HepG2 (cell line): ENCODE data around the gene LDLR. TPM values are rescaled to one million over a fixed set of nuclear protein-coding genes. Genes with fewer than 3 reads are reported as not detected.

ENCODE experiments used
- BHLHE40 ChIP-seq: IDR thresholded peaks from 2 replicates; pipeline ENCODE4 v1.6.1; 2011; ENCODE audit warnings: low read length, improper control_type of control experiment
- CAMTA2 ChIP-seq: sonication (generic); formaldehyde crosslinking; IDR thresholded peaks from 2 replicates; pipeline ENCODE4 v1.4.0; 2020; ENCODE audit warnings: mild to moderate bottlenecking, missing genetic modification reagents, borderline replicate concordance
- ETV6 ChIP-seq: sonication (generic); formaldehyde crosslinking; conservative IDR thresholded peaks from 2 replicates; pipeline ENCODE4 v1.4.0; 2020; ENCODE audit warnings: missing genetic modification reagents
- NFE2L2 ChIP-seq: fragments of 150-350 bp; IDR thresholded peaks from 2 replicates; pipeline ENCODE4 v1.6.1; 2014; ENCODE audit warnings: low read length
- PRMT3 ChIP-seq: sonication (generic); formaldehyde crosslinking; IDR thresholded peaks from 2 replicates; pipeline ENCODE4 v1.8.1; 2022; ENCODE audit warnings: low read depth, mild to moderate bottlenecking, moderate library complexity, missing genetic modification reagents, borderline replicate concordance
- SIX1 ChIP-seq: sonication (generic); formaldehyde crosslinking; IDR thresholded peaks from 2 replicates; pipeline ENCODE4 v1.4.0; 2020; ENCODE audit warnings: missing genetic modification reagents, borderline replicate concordance
- TCF7L2 ChIP-seq: IDR thresholded peaks from 2 replicates; pipeline ENCODE4 v1.6.1; 2011; ENCODE audit warnings: mild to moderate bottlenecking, low read depth, low read length, moderate library complexity
- THAP11 ChIP-seq: IDR thresholded peaks from 2 replicates; pipeline ENCODE4 v1.6.1; 2016; ENCODE audit warnings: missing biosample characterization, missing genetic modification reagents
- ZNF232 ChIP-seq: sonication (generic); formaldehyde crosslinking; IDR thresholded peaks from 2 replicates; pipeline ENCODE4 v1.4.0; 2020; ENCODE audit warnings: missing genetic modification reagents, borderline replicate concordance
- ZNF263 ChIP-seq: sonication (generic); formaldehyde crosslinking; IDR thresholded peaks from 2 replicates; pipeline ENCODE4 v1.4.0; 2020; ENCODE audit warnings: missing genetic modification reagents
- ZNF430 ChIP-seq: sonication (generic); formaldehyde crosslinking; IDR thresholded peaks from 2 replicates; pipeline ENCODE4 v1.9.0; 2021; ENCODE audit warnings: mild to moderate bottlenecking, missing genetic modification reagents
- ZNF510 ChIP-seq: sonication (generic); formaldehyde crosslinking; IDR thresholded peaks from 2 replicates; pipeline ENCODE4 v1.4.0; 2020; ENCODE audit warnings: low read depth, mild to moderate bottlenecking, missing genetic modification reagents
- ZNF607 ChIP-seq: sonication (generic); formaldehyde crosslinking; IDR thresholded peaks from 2 replicates; pipeline ENCODE4 v1.5.1; 2020; ENCODE audit warnings: missing genetic modification reagents, mild to moderate bottlenecking, borderline replicate concordance
- ZNF850 ChIP-seq: sonication (generic); formaldehyde crosslinking; conservative IDR thresholded peaks from 2 replicates; pipeline ENCODE4 v1.9.0; 2021; ENCODE audit warnings: mild to moderate bottlenecking, missing genetic modification reagents
- ZSCAN25 ChIP-seq: sonication (generic); formaldehyde crosslinking; IDR thresholded peaks from 2 replicates; pipeline ENCODE4 v1.8.0; 2022; ENCODE audit warnings: mild to moderate bottlenecking, missing genetic modification reagents
- polyA plus RNA-seq, 8 experiments: library from polyadenylated mRNA; depleted of rRNA in 3 of 8; stranded (reverse) in 7 of 8; unstranded in 1 of 8; fragments of >200 nt; fragmentation: Illumina TruSeq in 4 of 8; extraction: Trizol in 4 of 8; gene quantifications; 2 replicates each; pipeline versions ENCODE4 v1.2.1 to v1.2.3, GENCODE V29; 2011 to 2016; ENCODE audit warnings: low read depth in 4 of 8, missing spikeins in 1 of 8, mixed read lengths in 1 of 8; ENCODE audit not compliant: insufficient read depth in 1 of 8
- total RNA-seq, 5 experiments: library from RNA; depleted of rRNA; stranded (reverse); fragments of >200 nt; fragmentation: Illumina TruSeq; extraction: Trizol; gene quantifications; 2 replicates each; pipeline ENCODE4 v1.2.3, GENCODE V29; 2016; ENCODE audit warnings: low read depth in 1 of 5
- TF ChIP-seq, protein P1 (sequence below): sonication (generic); formaldehyde crosslinking; IDR thresholded peaks from 2 replicates; pipeline ENCODE4 v1.4.0; 2020; ENCODE audit warnings: mild to moderate bottlenecking, low read depth, missing genetic modification reagents
- TF ChIP-seq, protein P2 (sequence below): sonication (generic); formaldehyde crosslinking; IDR thresholded peaks from 2 replicates; pipeline ENCODE4 v1.5.0; 2020; ENCODE audit warnings: missing genetic modification reagents
- TF ChIP-seq, protein P3 (sequence below): IDR thresholded peaks from 2 replicates; pipeline ENCODE4 v1.6.1; 2012; ENCODE audit warnings: inconsistent platforms
- TF ChIP-seq, protein P4 (sequence below): sonication (generic); formaldehyde crosslinking; IDR thresholded peaks from 2 replicates; pipeline ENCODE4 v1.9.0; 2021; ENCODE audit warnings: mild to moderate bottlenecking, missing genetic modification reagents
- TF ChIP-seq, protein P5 (sequence below): sonication (generic); formaldehyde crosslinking; IDR thresholded peaks from 2 replicates; pipeline ENCODE4 v1.9.0; 2022; ENCODE audit warnings: low read depth, missing genetic modification reagents

LDLR gene
- total and polyA plus RNA-seq, 2 of the 13 experiments (the other 11 are each of a cell fraction or from before 2014, with no cell fraction given) = 51.6 to 92.5 TPM

DNA sequence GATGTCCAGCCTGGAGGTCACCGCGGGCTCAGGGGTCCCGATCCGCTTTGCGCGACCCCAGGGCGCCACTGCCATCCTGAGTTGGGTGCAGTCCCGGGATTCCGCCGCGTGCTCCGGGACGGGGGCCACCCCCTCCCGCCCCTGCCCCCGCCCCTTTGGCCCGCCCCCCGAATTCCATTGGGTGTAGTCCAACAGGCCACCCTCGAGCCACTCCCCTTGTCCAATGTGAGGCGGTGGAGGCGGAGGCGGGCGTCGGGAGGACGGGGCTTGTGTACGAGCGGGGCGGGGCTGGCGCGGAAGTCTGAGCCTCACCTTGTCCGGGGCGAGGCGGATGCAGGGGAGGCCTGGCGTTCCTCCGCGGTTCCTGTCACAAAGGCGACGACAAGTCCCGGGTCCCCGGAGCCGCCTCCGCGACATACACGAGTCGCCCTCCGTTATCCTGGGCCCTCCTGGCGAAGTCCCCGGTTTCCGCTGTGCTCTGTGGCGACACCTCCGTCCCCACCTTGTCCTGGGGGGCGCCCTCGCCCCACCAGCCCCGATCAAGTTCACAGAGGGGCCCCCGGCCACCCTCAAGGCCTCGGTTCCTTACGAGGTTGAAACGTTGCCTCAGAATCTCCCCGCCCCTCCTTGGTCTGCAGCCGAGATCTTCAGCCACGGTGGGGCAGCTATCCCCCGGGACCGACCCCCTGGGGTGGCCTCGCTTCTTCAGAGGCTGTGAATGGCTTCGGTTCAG, 1.2 kb downstream of the LDLR start (continued):
- TF ChIP-seq ZNF263 (0 out of 2 replicates have a peak, but pooled peaks have one; percentile 28), ZNF850 (CRISPR knock-in tag) (no peak), ZNF607 (CRISPR knock-in tag) (peak; percentile 79; the same call in 1 of the 2 replicates), CAMTA2 (CRISPR knock-in tag) (peak; percentile 33; the same call in 1 of the 2 replicates), ZSCAN25 (CRISPR knock-in tag) (peak; percentile 53; the same call in 1 of the 2 replicates), BHLHE40 (no peak), SIX1 (CRISPR knock-in tag) (no peak), ZNF510 (CRISPR knock-in tag) (no peak), TCF7L2 (no peak), ETV6 (CRISPR knock-in tag) (no peak), THAP11 (CRISPR knock-in tag) (0 out of 2 replicates have a peak, but pooled peaks have one; percentile 12), ZNF430 (CRISPR knock-in tag) (peak; percentile 65; the same call in 1 of the 2 replicates), NFE2L2 (no peak), PRMT3 (CRISPR knock-in tag) (no peak), ZNF232 (no peak)
- TF ChIP-seq, protein P1, sequence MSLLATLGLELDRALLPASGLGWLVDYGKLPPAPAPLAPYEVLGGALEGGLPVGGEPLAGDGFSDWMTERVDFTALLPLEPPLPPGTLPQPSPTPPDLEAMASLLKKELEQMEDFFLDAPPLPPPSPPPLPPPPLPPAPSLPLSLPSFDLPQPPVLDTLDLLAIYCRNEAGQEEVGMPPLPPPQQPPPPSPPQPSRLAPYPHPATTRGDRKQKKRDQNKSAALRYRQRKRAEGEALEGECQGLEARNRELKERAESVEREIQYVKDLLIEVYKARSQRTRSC (CRISPR knock-in tag) = 0 out of 2 replicates have a peak, but pooled peaks have one; percentile 37
- TF ChIP-seq, protein P2, sequence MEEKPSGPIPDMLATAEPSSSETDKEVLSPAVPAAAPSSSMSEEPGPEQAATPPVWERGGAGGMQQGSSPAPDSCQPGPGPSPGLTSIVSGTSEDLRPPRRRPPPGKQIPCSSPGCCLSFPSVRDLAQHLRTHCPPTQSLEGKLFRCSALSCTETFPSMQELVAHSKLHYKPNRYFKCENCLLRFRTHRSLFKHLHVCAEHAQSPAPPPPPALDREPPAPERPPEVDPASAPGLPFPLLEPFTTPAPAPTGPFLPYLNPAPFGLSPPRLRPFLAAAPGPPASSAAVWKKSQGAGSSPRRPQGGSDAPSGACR (CRISPR knock-in tag) = peak; percentile 60; the same call in 1 of the 2 replicates
- TF ChIP-seq, protein P3, sequence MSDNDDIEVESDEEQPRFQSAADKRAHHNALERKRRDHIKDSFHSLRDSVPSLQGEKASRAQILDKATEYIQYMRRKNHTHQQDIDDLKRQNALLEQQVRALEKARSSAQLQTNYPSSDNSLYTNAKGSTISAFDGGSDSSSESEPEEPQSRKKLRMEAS = peak; percentile 62
- TF ChIP-seq, protein P4, sequence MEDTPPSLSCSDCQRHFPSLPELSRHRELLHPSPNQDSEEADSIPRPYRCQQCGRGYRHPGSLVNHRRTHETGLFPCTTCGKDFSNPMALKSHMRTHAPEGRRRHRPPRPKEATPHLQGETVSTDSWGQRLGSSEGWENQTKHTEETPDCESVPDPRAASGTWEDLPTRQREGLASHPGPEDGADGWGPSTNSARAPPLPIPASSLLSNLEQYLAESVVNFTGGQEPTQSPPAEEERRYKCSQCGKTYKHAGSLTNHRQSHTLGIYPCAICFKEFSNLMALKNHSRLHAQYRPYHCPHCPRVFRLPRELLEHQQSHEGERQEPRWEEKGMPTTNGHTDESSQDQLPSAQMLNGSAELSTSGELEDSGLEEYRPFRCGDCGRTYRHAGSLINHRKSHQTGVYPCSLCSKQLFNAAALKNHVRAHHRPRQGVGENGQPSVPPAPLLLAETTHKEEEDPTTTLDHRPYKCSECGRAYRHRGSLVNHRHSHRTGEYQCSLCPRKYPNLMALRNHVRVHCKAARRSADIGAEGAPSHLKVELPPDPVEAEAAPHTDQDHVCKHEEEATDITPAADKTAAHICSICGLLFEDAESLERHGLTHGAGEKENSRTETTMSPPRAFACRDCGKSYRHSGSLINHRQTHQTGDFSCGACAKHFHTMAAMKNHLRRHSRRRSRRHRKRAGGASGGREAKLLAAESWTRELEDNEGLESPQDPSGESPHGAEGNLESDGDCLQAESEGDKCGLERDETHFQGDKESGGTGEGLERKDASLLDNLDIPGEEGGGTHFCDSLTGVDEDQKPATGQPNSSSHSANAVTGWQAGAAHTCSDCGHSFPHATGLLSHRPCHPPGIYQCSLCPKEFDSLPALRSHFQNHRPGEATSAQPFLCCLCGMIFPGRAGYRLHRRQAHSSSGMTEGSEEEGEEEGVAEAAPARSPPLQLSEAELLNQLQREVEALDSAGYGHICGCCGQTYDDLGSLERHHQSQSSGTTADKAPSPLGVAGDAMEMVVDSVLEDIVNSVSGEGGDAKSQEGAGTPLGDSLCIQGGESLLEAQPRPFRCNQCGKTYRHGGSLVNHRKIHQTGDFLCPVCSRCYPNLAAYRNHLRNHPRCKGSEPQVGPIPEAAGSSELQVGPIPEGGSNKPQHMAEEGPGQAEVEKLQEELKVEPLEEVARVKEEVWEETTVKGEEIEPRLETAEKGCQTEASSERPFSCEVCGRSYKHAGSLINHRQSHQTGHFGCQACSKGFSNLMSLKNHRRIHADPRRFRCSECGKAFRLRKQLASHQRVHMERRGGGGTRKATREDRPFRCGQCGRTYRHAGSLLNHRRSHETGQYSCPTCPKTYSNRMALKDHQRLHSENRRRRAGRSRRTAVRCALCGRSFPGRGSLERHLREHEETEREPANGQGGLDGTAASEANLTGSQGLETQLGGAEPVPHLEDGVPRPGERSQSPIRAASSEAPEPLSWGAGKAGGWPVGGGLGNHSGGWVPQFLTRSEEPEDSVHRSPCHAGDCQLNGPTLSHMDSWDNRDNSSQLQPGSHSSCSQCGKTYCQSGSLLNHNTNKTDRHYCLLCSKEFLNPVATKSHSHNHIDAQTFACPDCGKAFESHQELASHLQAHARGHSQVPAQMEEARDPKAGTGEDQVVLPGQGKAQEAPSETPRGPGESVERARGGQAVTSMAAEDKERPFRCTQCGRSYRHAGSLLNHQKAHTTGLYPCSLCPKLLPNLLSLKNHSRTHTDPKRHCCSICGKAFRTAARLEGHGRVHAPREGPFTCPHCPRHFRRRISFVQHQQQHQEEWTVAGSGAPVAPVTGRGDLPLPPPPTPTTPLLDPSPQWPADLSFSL (CRISPR knock-in tag) = no peak
- TF ChIP-seq, protein P5, sequence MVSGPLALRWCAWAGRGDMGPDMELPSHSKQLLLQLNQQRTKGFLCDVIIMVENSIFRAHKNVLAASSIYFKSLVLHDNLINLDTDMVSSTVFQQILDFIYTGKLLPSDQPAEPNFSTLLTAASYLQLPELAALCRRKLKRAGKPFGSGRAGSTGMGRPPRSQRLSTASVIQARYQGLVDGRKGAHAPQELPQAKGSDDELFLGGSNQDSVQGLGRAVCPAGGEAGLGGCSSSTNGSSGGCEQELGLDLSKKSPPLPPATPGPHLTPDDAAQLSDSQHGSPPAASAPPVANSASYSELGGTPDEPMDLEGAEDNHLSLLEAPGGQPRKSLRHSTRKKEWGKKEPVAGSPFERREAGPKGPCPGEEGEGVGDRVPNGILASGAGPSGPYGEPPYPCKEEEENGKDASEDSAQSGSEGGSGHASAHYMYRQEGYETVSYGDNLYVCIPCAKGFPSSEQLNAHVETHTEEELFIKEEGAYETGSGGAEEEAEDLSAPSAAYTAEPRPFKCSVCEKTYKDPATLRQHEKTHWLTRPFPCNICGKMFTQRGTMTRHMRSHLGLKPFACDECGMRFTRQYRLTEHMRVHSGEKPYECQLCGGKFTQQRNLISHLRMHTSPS (CRISPR knock-in tag) = no peak
